GM18868 (cell line): ENCODE measurements around the gene PLEKHA7.
A peak's percentile ranks its signal among the peaks of the same experiment; 100 is the strongest.
"Not testable (repeated sequence)": the region's sequence is repeated elsewhere in the genome, so short reads cannot be mapped to it uniquely, and the experiment has no call there.

Source experiments
- ATAC-seq: cut with Tn5 transposase; IDR thresholded peaks from one replicate; pipeline ENCODE4 v1.9.1; 2021; ENCODE audit warnings: mild to moderate bottlenecking, moderate library complexity; ENCODE audit not compliant: unreplicated experiment

The PLEKHA7 gene

DNA sequence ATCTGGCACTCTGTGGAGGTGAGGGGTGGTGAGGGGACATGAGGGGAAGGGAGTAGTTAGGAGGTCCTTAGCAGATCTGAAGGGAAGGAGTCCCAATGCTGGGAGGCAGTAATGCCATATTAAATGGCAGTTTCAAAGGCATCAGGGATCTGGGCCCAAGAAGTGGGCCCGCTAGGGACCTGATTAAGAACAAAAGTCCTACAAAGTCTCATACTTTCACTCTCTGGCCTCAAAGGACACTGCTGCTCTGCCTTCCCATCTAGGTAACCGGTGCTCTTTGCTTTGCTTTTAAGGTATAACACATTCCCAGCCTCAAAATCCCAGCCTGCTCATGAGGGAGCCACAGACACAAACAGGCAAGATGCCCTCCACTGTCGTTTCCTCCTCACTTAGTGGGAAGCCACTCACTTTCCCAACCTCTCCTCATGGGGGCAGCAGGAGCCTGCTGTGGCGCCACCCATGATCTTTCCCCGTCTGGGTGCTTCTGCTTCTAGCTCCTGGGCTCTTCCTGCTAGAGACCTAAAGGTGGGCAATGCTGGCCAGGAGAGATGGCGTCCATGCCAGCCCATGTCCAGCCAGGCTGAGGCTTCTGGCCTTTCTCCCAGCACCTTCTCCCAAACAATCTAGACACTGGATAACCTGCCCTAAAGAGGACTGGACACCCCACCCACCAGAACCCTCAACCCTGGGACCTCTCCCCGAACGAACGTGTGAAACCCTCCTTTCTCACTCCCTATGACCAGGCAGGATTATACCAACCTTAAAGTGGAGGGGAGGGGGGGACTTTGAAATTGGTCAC lies 68.3 kb downstream of the PLEKHA7 start:
- peak; percentile 82 for ATAC-seq

DNA sequence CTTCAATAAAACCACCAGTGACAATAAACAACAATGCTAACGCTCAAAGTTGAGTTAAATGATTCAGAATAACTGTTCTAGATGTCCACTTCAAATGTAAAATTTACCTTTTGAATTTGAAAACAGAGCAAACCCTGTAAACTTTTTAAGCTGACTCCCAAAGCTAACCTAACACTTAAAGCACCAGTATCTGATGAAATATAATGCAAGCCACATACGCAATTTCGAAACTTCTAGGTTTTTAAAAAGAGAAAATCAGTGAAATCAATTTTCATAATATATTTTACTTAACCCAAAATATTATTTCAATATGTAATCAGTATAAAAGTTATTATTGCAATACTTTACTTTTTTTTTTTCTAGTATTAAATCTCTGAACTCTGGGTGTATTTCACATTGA lies 71.3 kb downstream of the PLEKHA7 start:
- no peak for ATAC-seq

DNA sequence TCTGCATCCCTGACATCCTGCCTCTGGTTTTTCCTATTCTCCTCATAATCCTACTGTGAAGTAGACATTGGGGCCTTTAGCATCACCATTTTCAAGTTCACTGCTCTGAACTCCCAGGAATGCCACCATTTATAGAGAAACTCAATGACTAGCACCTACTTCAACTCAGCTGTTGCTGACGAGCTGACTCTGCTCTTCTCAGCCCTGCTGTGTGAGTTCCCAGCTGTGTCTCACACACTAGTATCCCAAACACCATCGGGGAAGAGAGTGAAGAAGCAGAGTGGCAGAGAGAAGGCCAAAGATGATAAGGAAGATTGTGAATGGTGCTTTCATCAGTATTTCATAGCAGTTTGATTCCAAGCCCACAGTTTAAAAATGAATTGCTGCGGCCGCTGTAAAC lies 71.9 kb downstream of the PLEKHA7 start:
- no peak for ATAC-seq

DNA sequence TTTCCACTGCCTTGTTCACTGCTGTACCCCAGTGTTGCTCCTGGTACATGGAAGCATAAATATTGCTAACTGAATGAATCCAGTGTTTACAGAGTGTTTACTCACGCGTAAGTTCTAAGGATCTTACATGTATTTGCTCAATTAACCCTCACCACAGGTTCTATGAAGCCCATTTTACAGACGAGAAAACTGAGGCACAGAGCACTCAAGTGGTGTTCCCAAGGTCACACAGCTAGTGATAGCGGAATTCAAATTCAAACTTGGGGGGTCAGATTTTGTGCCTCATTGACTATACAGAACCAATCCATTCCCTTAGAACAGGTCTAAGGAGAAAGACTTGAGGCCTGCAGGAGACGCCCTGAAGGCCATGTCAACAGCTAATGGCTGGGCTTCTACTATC lies 72.3 kb downstream of the PLEKHA7 start:
- ATAC-seq: no peak

DNA sequence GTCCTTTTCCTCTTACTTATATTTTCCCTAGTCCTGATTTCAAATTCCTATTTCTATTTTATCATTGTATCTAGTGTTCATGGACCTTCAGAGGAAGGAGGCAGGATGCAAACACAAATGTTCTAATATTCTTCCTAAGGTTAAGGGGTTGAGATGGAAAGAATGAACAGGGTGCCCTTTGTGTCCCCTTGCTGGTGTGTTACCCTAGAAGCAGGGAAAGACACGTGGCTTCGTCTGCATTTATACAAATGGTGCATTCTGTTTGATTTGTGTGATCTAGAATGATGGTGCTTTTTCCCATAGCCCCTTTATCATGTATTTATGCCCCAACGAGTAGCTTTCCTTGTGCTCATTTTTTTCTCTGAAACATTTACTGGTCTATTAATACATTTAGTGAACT lies 76.2 kb downstream of the PLEKHA7 start:
- no peak for ATAC-seq

DNA sequence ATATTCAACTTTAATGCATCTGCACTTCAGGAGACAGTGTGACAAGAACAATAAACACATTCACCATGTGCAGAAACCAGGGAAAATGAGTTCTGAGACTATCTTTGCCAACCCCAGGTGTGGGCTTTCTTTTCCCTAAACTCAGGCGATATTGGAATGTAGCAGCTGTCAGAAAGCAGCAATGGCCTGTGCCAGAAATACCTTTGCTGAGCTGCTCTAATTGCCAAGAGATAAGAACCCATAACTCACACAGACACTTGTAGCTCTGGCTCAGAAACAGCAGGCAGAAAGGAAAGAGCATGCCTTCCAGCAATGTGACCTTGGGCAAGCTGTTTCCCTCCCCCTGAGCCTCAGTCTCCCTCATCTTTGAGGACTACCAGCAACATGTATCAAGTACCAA lies 77.6 kb downstream of the PLEKHA7 start:
- ATAC-seq: no peak

DNA sequence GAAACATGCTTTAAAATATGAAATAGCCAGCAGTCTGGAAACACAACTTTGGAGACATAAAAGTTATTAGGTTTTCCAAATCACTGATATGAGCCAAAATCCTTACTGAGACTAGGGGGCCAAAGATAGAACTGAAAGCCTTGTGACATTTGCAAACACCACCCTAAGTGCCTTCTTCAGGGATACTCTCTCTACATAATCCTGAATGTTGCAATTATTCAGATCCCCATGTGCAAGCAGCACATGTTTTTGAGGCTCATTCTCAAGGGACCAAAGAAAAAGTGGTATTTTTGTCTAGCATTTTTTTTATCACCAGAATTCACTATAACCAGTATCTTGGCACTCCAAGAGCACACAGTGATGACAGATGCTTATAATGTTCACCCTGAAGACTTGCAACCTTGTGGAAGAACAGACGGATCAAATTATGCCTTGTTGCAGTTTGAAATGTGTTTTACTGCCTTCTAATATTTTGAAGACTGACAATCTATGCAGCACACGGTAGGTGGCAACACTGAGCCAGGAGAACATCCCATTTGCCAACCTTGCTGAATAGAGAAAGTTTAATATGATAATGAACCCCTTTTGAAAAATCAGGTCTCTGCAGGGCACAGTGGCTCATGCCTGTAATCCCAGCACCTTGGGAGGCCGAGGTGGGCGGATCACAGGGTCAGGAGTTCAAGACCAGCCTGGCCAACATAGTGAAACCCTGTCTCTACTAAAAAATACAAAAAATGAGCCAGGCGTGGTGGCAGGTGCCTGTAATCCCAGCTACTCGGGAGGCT lies 78.5 kb downstream of the PLEKHA7 start:
- ATAC-seq: peak; percentile 82

DNA sequence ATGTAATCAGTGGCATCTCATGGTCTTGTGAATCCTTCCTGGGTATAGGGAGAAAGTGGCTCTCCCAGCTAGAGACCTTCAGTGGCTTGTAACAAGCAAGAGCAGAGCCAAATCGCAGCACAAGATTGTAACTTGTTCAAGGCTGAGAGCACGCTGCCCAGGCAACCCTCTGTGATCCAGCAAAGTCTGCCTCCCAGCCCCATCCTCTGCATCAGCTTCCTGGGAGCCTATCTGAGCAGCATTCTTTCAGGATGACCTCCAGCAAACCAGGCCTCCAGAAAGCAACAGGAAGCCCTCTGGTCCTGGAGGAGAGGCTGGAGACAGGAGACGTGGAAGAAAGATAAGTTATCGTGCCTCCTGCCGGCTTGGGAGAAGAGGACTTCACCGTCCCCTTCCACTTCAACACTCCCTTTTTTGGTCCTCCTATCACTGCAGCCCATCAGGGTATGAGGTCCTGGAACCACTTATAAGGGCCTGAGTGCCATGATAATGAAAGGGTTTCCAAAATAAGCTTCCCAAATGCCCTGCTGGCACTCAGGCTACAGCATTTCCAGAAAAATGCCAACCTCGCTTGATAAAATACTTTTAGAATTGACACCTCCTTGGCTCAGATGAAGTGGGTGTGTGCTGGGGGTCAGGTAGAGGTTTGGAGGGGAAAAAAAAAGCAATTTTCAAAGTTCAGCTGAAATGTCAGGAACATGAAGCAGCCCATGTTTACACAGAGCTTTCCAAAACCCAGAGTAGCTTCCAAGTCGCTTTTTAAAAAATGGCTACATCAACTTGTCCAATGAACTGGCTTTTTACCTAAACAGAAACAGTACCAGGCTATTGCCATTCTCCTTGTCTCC lies 80.2 kb downstream of the PLEKHA7 start:
- ATAC-seq: no peak

DNA sequence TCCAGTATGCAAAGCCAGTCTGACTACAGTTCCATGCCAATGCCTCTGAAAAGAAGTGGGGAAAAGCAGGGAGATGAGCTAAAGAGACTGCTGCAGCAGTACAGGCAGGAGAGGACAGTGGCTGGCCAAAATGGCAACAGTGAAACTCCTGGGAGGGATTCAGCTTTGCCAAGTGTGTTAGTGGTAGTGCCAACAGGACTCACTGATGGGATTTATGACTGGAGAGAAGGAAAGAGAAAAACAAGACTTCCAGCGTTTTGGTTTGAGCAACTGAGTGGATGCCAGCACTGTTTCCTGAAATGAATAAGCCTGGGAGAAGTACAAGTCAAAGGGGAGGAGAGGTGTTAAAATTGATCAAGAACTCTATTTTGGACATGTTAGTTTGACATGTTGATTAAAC lies 80.9 kb downstream of the PLEKHA7 start:
- ATAC-seq: no peak

DNA sequence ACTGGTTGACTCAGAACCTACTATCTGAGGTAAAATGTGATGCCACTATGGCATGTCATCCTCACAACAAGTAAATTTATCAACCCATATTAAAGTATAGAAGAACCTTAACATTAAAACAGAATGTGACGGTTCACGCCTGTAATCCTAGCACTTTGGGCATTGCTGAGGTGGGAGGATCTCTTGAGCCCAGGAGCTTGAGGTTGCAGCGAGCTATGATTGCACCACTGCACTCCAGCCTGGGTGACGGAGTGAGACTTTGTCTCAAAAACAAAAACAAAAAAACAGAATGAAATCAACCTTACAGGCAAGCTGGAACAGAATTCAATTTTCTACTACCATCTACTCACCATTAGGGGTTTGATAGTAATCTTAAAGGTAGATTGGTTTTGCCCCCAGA lies 86.2 kb downstream of the PLEKHA7 start:
- no peak for ATAC-seq

DNA sequence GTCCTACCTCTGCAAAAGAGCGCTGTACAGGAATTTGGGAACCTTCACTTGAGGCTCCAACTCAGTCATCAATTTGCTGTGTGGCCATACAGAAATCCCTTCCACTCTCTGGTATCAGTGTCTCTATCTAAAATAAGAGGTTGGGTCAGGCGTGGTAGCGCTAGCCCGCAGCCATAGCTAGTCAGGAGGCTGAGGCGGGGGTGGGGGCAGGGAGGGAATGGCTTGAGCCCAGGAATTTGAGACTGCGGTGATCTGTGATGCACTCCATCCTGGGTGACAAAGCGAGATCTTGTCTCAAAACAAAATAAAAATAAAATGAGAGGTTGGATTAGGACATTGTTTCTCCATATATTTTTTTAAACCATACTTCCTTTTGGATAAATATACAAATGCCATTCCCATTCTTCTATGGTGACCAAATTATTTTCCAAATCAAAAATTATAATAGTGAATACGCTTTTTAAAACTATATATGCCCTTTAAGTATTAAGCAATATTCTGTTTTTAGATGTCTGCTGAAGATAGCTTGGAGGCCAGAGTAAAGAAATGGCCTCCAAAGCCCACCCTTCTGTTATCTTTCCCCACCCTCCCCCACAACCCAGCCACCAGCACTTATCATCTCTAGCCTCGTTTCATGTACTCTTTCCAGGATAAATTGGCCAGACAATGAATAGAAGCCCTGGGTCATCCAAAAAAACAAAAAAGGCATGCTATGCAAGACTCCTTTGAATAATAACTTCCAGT lies 87.2 kb downstream of the PLEKHA7 start:
- no peak for ATAC-seq

DNA sequence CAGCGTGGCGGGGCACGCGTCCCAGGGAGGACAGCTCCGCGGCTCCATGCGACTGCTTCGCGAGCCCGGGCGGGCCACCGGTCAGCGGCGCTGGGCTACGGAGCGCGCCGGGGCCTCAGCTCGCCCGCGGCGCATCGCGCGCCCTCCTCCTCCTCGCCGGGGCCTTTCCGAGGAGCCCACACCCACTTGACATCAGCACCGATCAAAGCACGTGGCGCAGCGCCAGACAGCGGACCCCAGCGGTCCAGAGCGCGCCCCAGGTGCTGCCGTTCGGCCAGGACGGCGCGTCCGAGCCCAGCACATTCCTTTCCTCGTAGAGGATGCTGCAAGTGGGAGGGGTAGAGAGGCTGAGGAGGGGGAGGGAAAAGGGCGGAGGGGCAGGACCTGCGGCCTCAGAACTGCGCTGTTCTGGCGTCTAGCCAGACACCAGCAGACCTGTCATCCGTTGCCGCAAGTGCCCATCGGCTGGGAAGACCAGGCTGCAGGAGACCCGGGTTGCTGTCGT lies 88.6 kb downstream of the PLEKHA7 start:
- ATAC-seq: no peak

DNA sequence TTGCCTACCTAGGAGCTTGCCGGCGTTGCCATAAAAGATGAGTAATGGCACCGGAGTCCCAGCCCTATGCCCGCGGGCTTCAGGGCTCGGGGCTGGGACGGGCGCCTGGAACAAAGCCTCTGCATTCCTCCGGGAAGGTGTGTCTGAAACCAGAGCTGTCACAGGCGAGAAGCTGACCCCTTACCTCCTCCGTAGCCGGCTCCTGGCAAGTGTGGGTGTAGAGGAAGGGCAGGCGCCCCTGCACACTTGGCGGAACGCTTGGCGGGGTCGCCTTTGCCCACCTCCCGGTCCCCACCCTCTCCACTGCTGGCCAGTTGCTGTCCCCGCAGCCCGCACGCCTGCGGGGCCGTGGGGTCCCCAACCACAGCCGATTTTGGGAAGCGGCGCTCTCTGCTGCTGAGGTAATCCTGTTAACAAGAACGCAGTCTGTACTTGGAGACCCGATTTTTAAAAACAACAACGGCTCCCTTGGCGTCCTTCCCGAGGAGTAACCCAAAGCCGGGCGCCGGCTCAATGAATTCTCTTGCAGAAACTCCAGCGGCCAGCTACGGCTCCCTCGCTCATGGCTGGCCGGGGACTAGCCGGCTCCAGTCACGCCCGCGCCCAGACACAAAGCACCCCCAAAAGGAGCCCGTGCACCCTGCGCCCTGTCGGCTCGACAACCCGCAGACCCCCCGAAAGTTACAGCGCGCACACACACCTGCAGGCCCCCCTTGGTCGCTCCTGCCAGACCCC lies 89.2 kb downstream of the PLEKHA7 start:
- ATAC-seq: no peak

DNA sequence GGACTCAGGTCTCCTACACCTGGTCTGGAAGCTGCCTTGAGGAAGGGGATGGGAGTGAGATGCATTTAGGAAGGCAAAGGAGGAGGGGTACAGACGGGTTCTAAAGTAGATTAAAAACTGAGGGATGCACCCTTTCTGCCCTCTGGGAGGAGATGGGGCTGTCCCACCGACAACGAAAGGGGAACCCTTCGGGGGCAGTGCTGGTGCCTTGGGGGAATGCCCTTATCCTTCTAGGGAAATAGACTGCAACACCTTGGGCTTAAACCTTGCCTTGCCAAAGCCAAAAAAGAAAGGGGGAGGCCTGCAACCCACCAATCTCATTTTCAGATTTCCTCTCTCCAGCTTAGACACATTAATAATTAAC lies 89.8 kb downstream of the PLEKHA7 start:
- peak; percentile 64 for ATAC-seq

DNA sequence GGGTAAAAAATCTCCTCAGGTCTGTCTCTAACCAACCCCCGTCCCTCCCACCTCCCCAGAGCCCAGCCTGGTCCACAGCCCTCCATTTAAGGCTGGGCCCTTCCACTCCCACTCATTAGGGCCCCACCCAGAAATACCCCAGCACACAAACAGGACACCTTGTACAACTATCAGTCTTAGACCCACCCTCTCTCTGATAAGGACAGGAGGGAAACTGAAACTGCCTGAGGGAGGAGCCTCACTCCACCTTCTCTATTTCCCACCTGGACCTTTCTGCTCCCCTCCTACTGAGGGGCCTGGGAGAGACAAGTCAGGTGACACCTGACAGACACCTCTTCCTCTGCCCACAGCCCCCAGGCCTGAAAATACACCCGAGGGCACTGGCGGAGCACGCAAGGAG lies 90.2 kb downstream of the PLEKHA7 start:
- peak; percentile 49 for ATAC-seq

DNA sequence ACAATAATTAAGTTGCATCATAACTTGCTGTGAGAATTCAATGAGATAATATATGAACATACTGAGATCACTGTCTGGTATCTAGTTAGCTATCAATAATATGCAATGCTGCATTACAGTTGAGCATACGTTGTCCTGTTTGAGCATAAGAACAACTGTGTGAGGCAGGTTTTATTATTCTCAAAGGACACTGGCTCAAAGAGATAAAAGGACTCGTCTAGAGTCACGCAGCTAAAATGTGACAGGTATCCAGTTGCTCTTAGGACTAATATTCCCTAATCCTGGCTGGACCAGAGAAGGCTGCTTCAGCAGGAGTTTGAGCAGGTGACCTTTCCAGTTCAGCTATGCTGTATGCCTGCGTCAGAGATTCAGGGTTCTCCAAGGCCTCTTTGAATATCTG lies 92.5 kb downstream of the PLEKHA7 start:
- ATAC-seq: no peak

DNA sequence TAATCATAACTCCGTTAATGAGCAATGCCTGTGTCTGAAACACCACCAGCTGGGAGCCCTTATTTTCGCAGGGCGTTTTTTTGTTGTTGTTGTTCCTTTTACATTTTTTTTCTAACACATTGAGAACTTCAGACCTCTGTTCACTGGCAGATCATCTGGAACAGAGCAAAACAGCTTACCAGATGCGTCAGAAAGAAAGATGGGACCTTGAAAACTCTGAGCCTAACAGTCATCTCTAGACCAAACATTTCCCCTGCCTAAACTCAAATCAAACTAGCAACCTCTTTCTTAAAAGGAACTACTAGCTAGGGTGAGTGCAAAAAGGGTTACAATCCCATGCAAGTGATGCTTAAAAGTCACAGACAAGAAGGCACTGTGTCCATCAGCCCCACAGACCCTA lies 93.2 kb downstream of the PLEKHA7 start:
- peak; percentile 63 for ATAC-seq

DNA sequence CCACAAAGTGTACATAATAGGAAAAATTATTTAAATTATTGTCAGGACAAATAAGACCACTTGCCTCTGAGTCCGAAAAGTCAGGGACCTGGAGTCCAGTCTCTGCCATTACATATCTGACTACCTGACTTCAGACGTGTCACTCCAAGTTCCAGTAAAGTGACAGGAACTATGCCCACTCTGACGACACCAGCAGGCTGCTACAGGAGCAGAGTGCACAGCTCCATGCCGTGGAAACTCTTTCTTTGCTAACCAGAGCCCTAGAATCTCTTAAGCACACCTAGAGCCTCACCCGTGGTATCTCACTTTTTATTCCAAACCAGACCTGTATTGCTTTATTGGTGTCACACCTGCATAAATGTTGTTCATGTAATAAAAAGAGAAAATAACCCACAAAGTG lies 93.7 kb downstream of the PLEKHA7 start:
- ATAC-seq: no peak

DNA sequence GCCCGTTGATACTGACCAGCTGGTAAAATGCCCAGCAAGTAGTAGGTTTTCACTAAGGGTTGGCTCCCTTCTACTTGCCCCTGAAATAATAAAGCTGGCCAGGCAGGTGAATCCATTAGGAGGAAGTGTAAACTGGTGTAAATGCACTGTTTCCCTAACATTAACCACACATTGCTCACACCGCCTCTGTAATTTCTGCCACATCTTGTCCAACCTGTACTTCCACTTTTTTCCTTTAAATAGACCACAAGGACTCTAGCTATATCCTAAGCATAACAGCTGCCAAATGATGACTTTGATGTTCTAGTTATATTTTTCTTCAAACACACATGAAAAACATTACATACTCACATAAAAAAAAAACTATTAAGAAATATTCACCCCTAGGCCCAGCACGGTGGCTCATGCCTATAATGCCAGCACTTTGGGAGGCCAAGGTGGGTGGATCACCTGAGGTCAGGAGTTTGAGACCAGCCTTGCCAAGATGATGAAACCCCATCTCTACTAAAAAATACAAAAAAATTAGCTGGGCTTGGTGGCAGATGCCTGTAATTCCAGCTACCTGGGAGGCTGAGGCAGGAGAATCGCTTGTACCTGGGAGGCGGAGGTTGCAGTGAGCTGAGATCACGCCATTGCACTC lies 95.6 kb downstream of the PLEKHA7 start:
- ATAC-seq: not testable (repeated sequence)
